IPS DF 19.7 (cell line): ENCODE data around the gene PLCL1.
A peak's percentile ranks its signal among the peaks of the same experiment; 100 is the strongest.
"Not testable (repeated sequence)": the region's sequence is repeated elsewhere in the genome, so short reads cannot be mapped to it uniquely, and the experiment has no call there.

Experiments used
- DNase-seq: peaks from one replicate; pipeline ENCODE4 v3.0.0-alpha.2; 2013; ENCODE audit warnings: low read depth, low spot score

Gene PLCL1

GRCh38 chr2:197810016-197810415, 5.6 kb downstream of the PLCL1 start:
- no peak for DNase-seq

GRCh38 chr2:197810491-197810890, 6.1 kb downstream of the PLCL1 start:
- DNase-seq, result no peak

GRCh38 chr2:197813093-197813787, 8.8 kb downstream of the PLCL1 start:
- DNase-seq, result no peak

- no peak for DNase-seq
Observed at GRCh38 chr2:197814526-197814925, 10.1 kb downstream of the PLCL1 start.

- no peak for DNase-seq
Observed at GRCh38 chr2:197821550-197822289, 17.3 kb downstream of the PLCL1 start.

- DNase-seq, result no peak
Observed at GRCh38 chr2:197822333-197822732, 17.9 kb downstream of the PLCL1 start.

- DNase-seq, result no peak
Observed at GRCh38 chr2:197827618-197828017, 23.2 kb downstream of the PLCL1 start.

- no peak for DNase-seq
Observed at GRCh38 chr2:197828464-197829135, 24.2 kb downstream of the PLCL1 start.

- DNase-seq, result not testable (repeated sequence)
Observed at GRCh38 chr2:197834771-197835170, 30.4 kb downstream of the PLCL1 start.

GRCh38 chr2:197835293-197835692, 30.9 kb downstream of the PLCL1 start:
- DNase-seq, result no peak

GRCh38 chr2:197838036-197838435, 33.6 kb downstream of the PLCL1 start:
- DNase-seq, result no peak

GRCh38 chr2:197838579-197838978, 34.2 kb downstream of the PLCL1 start:
- DNase-seq, result no peak

- no peak for DNase-seq
Observed at GRCh38 chr2:197839327-197839726, 34.9 kb downstream of the PLCL1 start.

- no peak for DNase-seq
Observed at GRCh38 chr2:197839856-197840255, 35.5 kb downstream of the PLCL1 start.

GRCh38 chr2:197846128-197846527, 41.7 kb downstream of the PLCL1 start:
- no peak for DNase-seq

GRCh38 chr2:197846777-197847176, 42.4 kb downstream of the PLCL1 start:
- DNase-seq, result no peak

GRCh38 chr2:197847651-197848401, 43.4 kb downstream of the PLCL1 start:
- DNase-seq, result no peak

GRCh38 chr2:197848602-197849001, 44.2 kb downstream of the PLCL1 start:
- DNase-seq, result no peak

- DNase-seq, result no peak
Observed at GRCh38 chr2:197850882-197851450, 46.6 kb downstream of the PLCL1 start.

GRCh38 chr2:197851451-197851850, 47.1 kb downstream of the PLCL1 start:
- DNase-seq, result peak; percentile 15

- no peak for DNase-seq
Observed at GRCh38 chr2:197852108-197852507, 47.7 kb downstream of the PLCL1 start.

- DNase-seq, result no peak
Observed at GRCh38 chr2:197853549-197853948, 49.2 kb downstream of the PLCL1 start.
